ENCODE measurements around the gene MRPL48. TPM values are rescaled to one million over a fixed set of nuclear protein-coding genes. Genes with fewer than 3 reads are reported as not detected.
A peak's percentile ranks its signal among the peaks of the same experiment; 100 is the strongest.

MRPL48 gene
- total RNA-seq, 3 donors from 2014 or later, result 6.9 to 28.2 (median 15.7) TPM

DNA sequence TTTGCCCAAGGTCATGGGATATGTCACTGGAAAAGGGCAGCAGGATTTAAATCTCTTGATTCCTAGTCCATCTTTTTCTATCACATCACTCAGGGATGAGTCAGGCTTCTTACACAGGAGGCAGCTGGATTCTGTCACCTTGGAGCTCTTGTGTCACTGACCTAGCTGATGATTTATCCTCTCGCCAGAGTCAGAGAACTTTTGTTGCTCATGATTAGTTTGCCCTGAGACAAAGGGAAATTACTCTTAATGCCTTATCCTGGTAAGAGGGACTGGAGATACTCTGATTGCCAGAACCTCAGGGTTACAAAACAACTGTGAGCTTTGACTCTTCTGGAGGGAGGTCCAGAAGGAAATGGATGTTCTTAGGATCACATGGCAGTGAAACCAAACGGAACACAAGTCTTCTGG, 78.9 kb downstream of the MRPL48 start:
- H3K4me3 ChIP-seq, result no peak overlapping the region
- TF ChIP-seq POLR2AphosphoS5 (IDR thresholded peaks at IDR 0.05), result no peak
- no peak for TF ChIP-seq POLR2A (IDR thresholded peaks at IDR 0.05)
- TF ChIP-seq, protein P1, sequence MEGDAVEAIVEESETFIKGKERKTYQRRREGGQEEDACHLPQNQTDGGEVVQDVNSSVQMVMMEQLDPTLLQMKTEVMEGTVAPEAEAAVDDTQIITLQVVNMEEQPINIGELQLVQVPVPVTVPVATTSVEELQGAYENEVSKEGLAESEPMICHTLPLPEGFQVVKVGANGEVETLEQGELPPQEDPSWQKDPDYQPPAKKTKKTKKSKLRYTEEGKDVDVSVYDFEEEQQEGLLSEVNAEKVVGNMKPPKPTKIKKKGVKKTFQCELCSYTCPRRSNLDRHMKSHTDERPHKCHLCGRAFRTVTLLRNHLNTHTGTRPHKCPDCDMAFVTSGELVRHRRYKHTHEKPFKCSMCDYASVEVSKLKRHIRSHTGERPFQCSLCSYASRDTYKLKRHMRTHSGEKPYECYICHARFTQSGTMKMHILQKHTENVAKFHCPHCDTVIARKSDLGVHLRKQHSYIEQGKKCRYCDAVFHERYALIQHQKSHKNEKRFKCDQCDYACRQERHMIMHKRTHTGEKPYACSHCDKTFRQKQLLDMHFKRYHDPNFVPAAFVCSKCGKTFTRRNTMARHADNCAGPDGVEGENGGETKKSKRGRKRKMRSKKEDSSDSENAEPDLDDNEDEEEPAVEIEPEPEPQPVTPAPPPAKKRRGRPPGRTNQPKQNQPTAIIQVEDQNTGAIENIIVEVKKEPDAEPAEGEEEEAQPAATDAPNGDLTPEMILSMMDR (IDR thresholded peaks at IDR 0.05), result no peak
- H3K4me1 ChIP-seq, result no peaks in the 10 kb centered on the region
- intact Hi-C loops (cut with DNase I; ENCODE audit: low total_unique reads), result no loop called here
- no peaks in the 10 kb centered on the region for H3K36me3 ChIP-seq
- H3K27ac ChIP-seq, result peak overlapping the region in 1 of 2 donors; percentile 7
- no peaks in the 10 kb centered on the region for H3K27me3 ChIP-seq
- DNase-seq (ENCODE audit: low spot score in 2 of 2), result no peak
- no peaks in the 10 kb centered on the region for H3K9me3 ChIP-seq

- no peak overlapping the region for H3K27ac ChIP-seq
- no peaks in the 10 kb centered on the region for H3K4me1 ChIP-seq
- H3K27me3 ChIP-seq, result no peaks in the 10 kb centered on the region
- TF ChIP-seq, protein P1 (IDR thresholded peaks at IDR 0.05), result no peak
- TF ChIP-seq POLR2AphosphoS5 (IDR thresholded peaks at IDR 0.05), result no peak
- no peak for TF ChIP-seq POLR2A (IDR thresholded peaks at IDR 0.05)
- DNase-seq (ENCODE audit: low spot score in 2 of 2), result no peak
- no peaks in the 10 kb centered on the region for H3K9me3 ChIP-seq
- intact Hi-C loops (cut with DNase I; ENCODE audit: low total_unique reads), result no loop called here
- peaks cover 10% of the 10 kb centered on the region for H3K36me3 ChIP-seq
- H3K4me3 ChIP-seq, result no peak overlapping the region
Measured at GRCh38 chr11:73869332-73869949, 81.8 kb downstream of the MRPL48 start.

DNA sequence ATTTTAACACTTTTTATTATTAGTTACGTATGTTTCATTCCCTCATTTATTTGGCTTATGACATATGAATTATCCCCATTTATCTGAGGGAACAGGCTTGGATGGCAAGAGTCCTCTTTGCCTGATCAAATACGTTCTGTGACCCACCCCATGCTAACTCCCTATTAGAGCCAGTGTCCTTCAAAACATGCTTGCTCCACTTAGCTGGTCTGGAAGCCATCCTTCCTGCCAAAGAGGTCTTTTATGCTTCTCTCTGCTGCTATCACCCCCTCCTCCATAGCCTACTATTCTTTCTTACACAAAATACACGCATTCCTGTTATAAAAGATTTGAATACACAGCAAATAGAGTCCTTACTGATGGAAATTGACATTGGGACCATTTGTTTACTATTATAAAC, 82.6 kb downstream of the MRPL48 start:
- Histone ChIP-seq H3K9me3 (no peaks in the 10 kb centered on the region), H3K27ac (no peak overlapping the region), H3K27me3 (no peaks in the 10 kb centered on the region), H3K4me3 (no peak overlapping the region), H3K4me1 (no peaks in the 10 kb centered on the region), H3K36me3 (peaks cover 10% of the 10 kb centered on the region)
- intact Hi-C loops (cut with DNase I; ENCODE audit: low total_unique reads), result no loop called here
- no peak for DNase-seq (ENCODE audit: low spot score in 2 of 2)
- no peak for TF ChIP-seq POLR2A (IDR thresholded peaks at IDR 0.05)
- no peak for TF ChIP-seq POLR2AphosphoS5 (IDR thresholded peaks at IDR 0.05)
- TF ChIP-seq, protein P1 (IDR thresholded peaks at IDR 0.05), result no peak

GRCh38 chr11:73872749-73873357, 85.2 kb downstream of the MRPL48 start:
- Histone ChIP-seq H3K4me3 (no peak overlapping the region), H3K27me3 (no peaks in the 10 kb centered on the region), H3K4me1 (no peaks in the 10 kb centered on the region), H3K9me3 (no peaks in the 10 kb centered on the region), H3K27ac (no peak overlapping the region), H3K36me3 (peaks cover 10% of the 10 kb centered on the region)
- DNase-seq (ENCODE audit: low spot score in 2 of 2), result no peak
- no peak for TF ChIP-seq POLR2A (IDR thresholded peaks at IDR 0.05)
- no peak for TF ChIP-seq POLR2AphosphoS5 (IDR thresholded peaks at IDR 0.05)
- TF ChIP-seq, protein P1 (IDR thresholded peaks at IDR 0.05), result no peak
- intact Hi-C loops (cut with DNase I; ENCODE audit: low total_unique reads), result no loop called here

GRCh38 chr11:73875380-73875779, 87.7 kb downstream of the MRPL48 start:
- H3K27ac ChIP-seq, result no peak overlapping the region
- no peak for DNase-seq (ENCODE audit: low spot score in 2 of 2)
- peak overlapping the region in 2 of 3 donors; percentile 71 to 84 for H3K4me3 ChIP-seq
- H3K27me3 ChIP-seq, result no peaks in the 10 kb centered on the region
- TF ChIP-seq, protein P1 (IDR thresholded peaks at IDR 0.05), result no peak
- TF ChIP-seq POLR2A (IDR thresholded peaks at IDR 0.05), result no peak
- no peak for TF ChIP-seq POLR2AphosphoS5 (IDR thresholded peaks at IDR 0.05)
- intact Hi-C loops (cut with DNase I; ENCODE audit: low total_unique reads), result no loop called here
- H3K4me1 ChIP-seq, result no peaks in the 10 kb centered on the region
- H3K9me3 ChIP-seq, result no peaks in the 10 kb centered on the region
- H3K36me3 ChIP-seq, result peaks cover 10% of the 10 kb centered on the region
